A673 (cell line): ENCODE data around the gene THYN1.

Experiments used
- CTCF ChIP-seq: fragments of 300-800, 200-600 bp; sonication (generic); conservative IDR thresholded peaks from 2 replicates; pipeline ENCODE4 v1.5.1; 2017; ENCODE audit warnings: low read depth, mild to moderate bottlenecking, antibody characterized with exemption, low read length, moderate library complexity, mixed read lengths
- EZH2 ChIP-seq: fragments of 200-600 bp; sonication (generic); IDR thresholded peaks from 2 replicates; pipeline ENCODE4 v1.6.1; 2017; ENCODE audit warnings: borderline replicate concordance, low read depth, mild to moderate bottlenecking, mixed read lengths, antibody characterized with exemption, low read length; ENCODE audit not compliant: poor library complexity, severe bottlenecking

DNA sequence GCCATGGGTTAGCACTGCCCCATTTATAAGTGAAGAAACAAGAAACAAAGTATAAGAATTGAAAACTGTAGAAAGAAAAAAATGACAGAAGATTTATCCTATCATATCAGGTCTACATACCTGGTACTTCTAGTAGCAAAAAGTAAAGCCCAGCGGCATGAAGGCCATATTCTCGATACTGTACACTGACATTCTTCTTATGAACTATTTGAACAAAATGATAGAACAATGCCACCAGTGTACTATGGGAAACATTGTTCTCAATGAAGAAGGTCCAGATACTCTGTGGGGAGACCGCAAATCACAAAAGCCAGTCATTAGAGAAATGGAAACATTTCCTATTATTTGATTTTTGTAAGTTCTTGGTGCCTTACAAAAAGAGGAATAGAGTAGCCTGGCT is 36.3 kb downstream of the THYN1 start:
- no peak for TF ChIP-seq EZH2
- no peak for TF ChIP-seq CTCF
